Fibroblast of lung (primary cell): ENCODE measurements around the gene CENPU. TPM values are rescaled to one million over a fixed set of nuclear protein-coding genes. Genes with fewer than 3 reads are reported as not detected.
"Not testable (repeated sequence)": the region's sequence is repeated elsewhere in the genome, so short reads cannot be mapped to it uniquely, and the experiment has no call there.

Source experiments
- DNase-seq, 2 donors: peaks; one replicate each; pipeline versions ENCODE4 v3.0.0 to v3.0.0-alpha.2; 2010; ENCODE audit warnings: low read depth in 2 of 2
- H2AFZ ChIP-seq: 2 replicates; pipeline ENCODE4 v1.5.1; 2012; ENCODE audit warnings: low read length, control low read depth, inconsistent platforms
- H3K27ac ChIP-seq: 2 replicates; pipeline ENCODE4 v1.5.1; 2011; ENCODE audit warnings: low read length, control low read depth; ENCODE audit not compliant: insufficient read depth
- H3K27me3 ChIP-seq: 2 replicates; pipeline ENCODE4 v1.5.1; 2011; ENCODE audit warnings: mild to moderate bottlenecking, low read length; ENCODE audit not compliant: control insufficient read depth, insufficient read depth
- H3K36me3 ChIP-seq: 2 replicates; pipeline ENCODE4 v1.5.1; 2011; ENCODE audit warnings: low read length; ENCODE audit not compliant: control insufficient read depth, insufficient read depth
- H3K4me1 ChIP-seq: 2 replicates; pipeline ENCODE4 v1.5.1; 2011; ENCODE audit warnings: low read length; ENCODE audit not compliant: control insufficient read depth, insufficient read depth; ENCODE audit errors: extremely low read depth
- H3K4me2 ChIP-seq: 2 replicates; pipeline ENCODE4 v1.5.1; 2011; ENCODE audit warnings: low read length, control low read depth; ENCODE audit not compliant: insufficient read depth; ENCODE audit errors: extremely low read depth
- H3K4me3 ChIP-seq, 4 experiments: fragments of 200-600 bp in 1 of 4; sonication (generic) in 1 of 4; replicated peaks in 1 of 4; 2 replicates each; pipeline ENCODE4 v1.5.1; 2011 to 2016; ENCODE audit warnings: low read length in 4 of 4, low read depth in 3 of 4, mild to moderate bottlenecking in 3 of 4, control low read depth in 2 of 4, inconsistent platforms in 1 of 4, mixed read lengths in 1 of 4; ENCODE audit not compliant: insufficient read depth in 1 of 4; ENCODE audit errors: control extremely low read depth in 1 of 4
- H3K79me2 ChIP-seq: 2 replicates; pipeline ENCODE4 v1.5.1; 2012; ENCODE audit warnings: mild to moderate bottlenecking, low read length, inconsistent platforms; ENCODE audit not compliant: control insufficient read depth, insufficient read depth
- H3K9ac ChIP-seq: 2 replicates; pipeline ENCODE4 v1.5.1; 2011; ENCODE audit warnings: mild to moderate bottlenecking, low read length, control low read depth; ENCODE audit not compliant: insufficient read depth
- H3K9me3 ChIP-seq: 2 replicates; pipeline ENCODE4 v1.5.1; 2012; ENCODE audit warnings: low read depth, low read length; ENCODE audit not compliant: control insufficient read depth, insufficient read depth
- H4K20me1 ChIP-seq: 2 replicates; pipeline ENCODE4 v1.5.1; 2011; ENCODE audit warnings: low read length; ENCODE audit not compliant: control insufficient read depth, insufficient read depth; ENCODE audit errors: extremely low read depth
- EZH2 ChIP-seq: IDR thresholded peaks from 2 replicates; pipeline ENCODE4 v1.5.1; 2012; ENCODE audit warnings: low read length, control low read depth, mild to moderate bottlenecking; ENCODE audit errors: missing control alignments
- polyA plus RNA-seq, 2 donors: library from polyadenylated mRNA; depleted of rRNA in 1 of 2; stranded (reverse) in 1 of 2; unstranded in 1 of 2; fragments of >200 nt; gene quantifications; 2 replicates each; pipeline ENCODE4 v1.2.1, GENCODE V29; 2011 to 2012; ENCODE audit warnings: missing spikeins in 1 of 2
- total RNA-seq: library from RNA; depleted of rRNA; stranded (reverse); fragments of >200 nt; gene quantifications from 2 replicates; pipeline ENCODE4 v1.2.1, GENCODE V29; 2014
- TF ChIP-seq, protein P1 (sequence below), 2 donors: IDR thresholded peaks in 1 of 2; conservative IDR thresholded peaks in 1 of 2; 1 replicate in 1 of 2; 2 replicates in 1 of 2; pipeline ENCODE4 v1.5.1; 2011 to 2012; ENCODE audit warnings: low read length in 2 of 2, control low read depth in 1 of 2, inconsistent platforms in 1 of 2, low read depth in 1 of 2, mild to moderate bottlenecking in 1 of 2

The CENPU gene
- total and polyA plus RNA-seq, 2 donors (not counting 1 experiment from before 2014, with no cell fraction given): 6.4 to 15.5 TPM

DNA sequence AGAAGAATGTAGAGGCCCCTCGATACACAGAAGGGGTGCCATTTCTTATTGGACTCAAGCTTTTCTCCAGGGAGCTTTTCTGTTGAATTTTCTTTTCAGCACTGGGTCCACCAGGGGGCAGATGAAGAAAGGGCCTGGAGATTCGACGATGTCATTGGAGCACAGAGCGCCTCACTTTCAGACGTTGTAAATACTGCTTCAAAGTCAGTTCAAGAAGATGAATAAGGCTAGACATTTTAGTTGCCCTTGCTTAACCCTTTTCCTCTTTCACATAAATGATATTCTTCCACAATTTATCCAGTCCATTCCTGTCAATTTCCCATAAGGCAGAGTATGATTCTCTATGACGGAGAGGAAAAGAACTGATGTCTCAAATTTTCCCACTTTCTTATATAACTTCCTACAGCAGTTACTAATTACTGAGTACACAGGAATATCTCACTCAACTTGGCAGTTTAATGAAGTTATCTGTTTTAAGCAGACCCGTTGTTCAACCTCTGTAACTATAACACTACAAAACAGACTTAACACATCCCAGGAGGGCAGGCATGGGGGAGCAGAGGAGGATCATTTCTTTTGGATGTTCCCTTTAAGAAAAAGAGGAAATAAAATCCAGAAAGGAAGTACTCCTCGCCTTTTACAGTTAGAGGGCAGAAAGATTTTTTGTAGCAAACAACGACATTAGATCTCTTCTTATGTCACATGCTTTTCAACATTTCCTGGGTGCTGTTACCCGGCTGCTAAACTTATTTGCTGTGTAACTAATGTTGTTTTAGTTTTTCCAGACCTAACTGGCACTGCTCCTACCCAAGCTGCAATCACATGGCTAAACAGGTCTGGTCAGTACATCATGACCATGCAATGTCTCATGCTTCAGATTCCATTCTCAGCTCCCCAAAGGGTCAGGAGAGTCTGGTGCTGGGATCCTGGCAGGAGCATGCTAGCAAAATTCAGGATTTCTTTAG is 12.2 kb upstream of the CENPU start:
- Histone ChIP-seq H3K4me2 (peak overlapping the region; percentile 68), H2AFZ (peak overlapping the region; percentile 45), H3K27me3 (no peaks in the 10 kb centered on the region), H3K27ac (no peak overlapping the region), H3K4me3 (peak overlapping the region in 1 of 4 experiments; percentile 18), H3K36me3 (no peaks in the 10 kb centered on the region), H3K9me3 (no peaks in the 10 kb centered on the region), H3K79me2 (no peaks in the 10 kb centered on the region), H3K9ac (no peak overlapping the region), H4K20me1 (no peaks in the 10 kb centered on the region), H3K4me1 (peaks cover 8% of the 10 kb centered on the region)
- TF ChIP-seq, protein P1, sequence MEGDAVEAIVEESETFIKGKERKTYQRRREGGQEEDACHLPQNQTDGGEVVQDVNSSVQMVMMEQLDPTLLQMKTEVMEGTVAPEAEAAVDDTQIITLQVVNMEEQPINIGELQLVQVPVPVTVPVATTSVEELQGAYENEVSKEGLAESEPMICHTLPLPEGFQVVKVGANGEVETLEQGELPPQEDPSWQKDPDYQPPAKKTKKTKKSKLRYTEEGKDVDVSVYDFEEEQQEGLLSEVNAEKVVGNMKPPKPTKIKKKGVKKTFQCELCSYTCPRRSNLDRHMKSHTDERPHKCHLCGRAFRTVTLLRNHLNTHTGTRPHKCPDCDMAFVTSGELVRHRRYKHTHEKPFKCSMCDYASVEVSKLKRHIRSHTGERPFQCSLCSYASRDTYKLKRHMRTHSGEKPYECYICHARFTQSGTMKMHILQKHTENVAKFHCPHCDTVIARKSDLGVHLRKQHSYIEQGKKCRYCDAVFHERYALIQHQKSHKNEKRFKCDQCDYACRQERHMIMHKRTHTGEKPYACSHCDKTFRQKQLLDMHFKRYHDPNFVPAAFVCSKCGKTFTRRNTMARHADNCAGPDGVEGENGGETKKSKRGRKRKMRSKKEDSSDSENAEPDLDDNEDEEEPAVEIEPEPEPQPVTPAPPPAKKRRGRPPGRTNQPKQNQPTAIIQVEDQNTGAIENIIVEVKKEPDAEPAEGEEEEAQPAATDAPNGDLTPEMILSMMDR (conservative IDR thresholded peaks at IDR 0.05 in 1 of 2, IDR thresholded peaks at IDR 0.05 in 1 of 2; ENCODE audit: low read depth in 1 of 2, low read length in 2 of 2): peak; percentile 78 to 83
- TF ChIP-seq EZH2: no peak
- DNase-seq: peak; percentile 81 to 84

DNA sequence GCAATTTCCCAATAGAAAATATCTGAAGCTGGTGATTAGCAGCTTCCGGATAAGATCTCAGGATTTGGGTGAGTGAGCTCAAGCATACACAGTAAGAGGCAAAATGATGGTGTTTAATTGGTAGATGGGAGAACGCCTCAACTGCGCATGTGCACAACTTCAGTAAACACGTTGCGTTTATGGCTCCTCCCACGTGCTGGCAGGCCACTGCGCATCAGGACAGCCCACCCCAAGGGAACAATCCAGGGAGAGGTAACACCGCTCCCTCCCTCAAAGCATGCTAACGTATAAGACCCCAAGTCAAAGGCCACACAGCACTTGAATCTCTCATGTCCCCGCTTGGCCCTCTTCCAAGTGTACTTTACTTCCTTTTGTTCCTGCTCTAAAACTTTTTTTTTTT is 10.3 kb upstream of the CENPU start:
- Histone ChIP-seq H3K36me3 (no peaks in the 10 kb centered on the region), H3K27ac (no peak overlapping the region), H3K4me2 (no peak overlapping the region), H3K4me1 (peaks cover 8% of the 10 kb centered on the region), H3K27me3 (no peaks in the 10 kb centered on the region), H3K79me2 (no peaks in the 10 kb centered on the region), H3K4me3 (no peak overlapping the region), H3K9ac (no peak overlapping the region), H2AFZ (no peak overlapping the region), H4K20me1 (no peaks in the 10 kb centered on the region), H3K9me3 (no peaks in the 10 kb centered on the region)
- no peak for DNase-seq
- TF ChIP-seq EZH2: no peak
- TF ChIP-seq, protein P1 (conservative IDR thresholded peaks at IDR 0.05 in 1 of 2, IDR thresholded peaks at IDR 0.05 in 1 of 2; ENCODE audit: low read depth in 1 of 2, low read length in 2 of 2): no peak

DNA sequence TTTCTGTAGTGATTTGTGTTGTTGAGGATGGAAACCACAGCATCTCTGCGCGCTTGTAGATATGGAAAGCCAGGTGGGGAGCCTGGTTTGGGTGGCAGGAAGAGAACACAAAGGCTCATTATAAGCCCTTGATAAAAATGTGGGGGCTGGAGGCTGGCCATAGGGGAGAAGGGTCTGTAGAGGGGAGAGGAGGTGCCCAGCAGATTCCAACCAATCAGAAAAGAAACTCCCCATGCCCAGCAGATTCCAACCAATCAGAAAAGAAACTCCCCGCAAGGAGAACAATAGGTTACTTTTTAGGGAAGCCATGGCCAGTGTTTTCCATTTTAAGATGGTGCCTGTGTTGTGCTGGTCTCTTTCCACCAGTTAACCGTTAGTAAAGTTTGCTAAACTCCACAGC is 9.8 kb upstream of the CENPU start:
- H3K27me3 ChIP-seq: no peaks in the 10 kb centered on the region
- H2AFZ ChIP-seq: no peak overlapping the region
- H3K4me3 ChIP-seq: no peak overlapping the region
- no peaks in the 10 kb centered on the region for H4K20me1 ChIP-seq
- DNase-seq: no peak
- no peaks in the 10 kb centered on the region for H3K36me3 ChIP-seq
- no peak overlapping the region for H3K4me2 ChIP-seq
- H3K9ac ChIP-seq: no peak overlapping the region
- H3K27ac ChIP-seq: no peak overlapping the region
- H3K79me2 ChIP-seq: no peaks in the 10 kb centered on the region
- peaks cover 8% of the 10 kb centered on the region for H3K4me1 ChIP-seq
- H3K9me3 ChIP-seq: no peaks in the 10 kb centered on the region
- no peak for TF ChIP-seq EZH2
- TF ChIP-seq, protein P1 (conservative IDR thresholded peaks at IDR 0.05 in 1 of 2, IDR thresholded peaks at IDR 0.05 in 1 of 2; ENCODE audit: low read depth in 1 of 2, low read length in 2 of 2): no peak

DNA sequence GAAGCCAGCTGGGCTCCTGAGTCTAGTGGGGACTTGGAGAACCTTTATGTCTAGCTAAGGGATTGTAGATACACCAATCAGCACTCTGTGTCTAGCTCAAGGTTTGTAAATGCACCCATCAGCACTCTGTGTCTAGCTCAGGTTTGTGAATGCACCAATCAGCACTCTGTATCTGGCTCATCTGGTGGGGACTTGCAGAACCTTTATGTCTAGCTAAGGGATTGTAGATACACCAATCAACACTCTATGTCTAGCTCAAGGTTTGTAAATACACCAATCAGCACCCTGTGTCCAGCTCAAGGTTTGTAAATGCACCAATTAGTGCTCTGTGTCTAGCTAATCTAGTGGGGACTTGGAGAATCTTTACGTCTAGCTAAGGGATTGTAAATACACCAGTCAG is 7.8 kb upstream of the CENPU start:
- not testable (repeated sequence) for DNase-seq, H3K4me3 ChIP-seq, H2AFZ ChIP-seq, H3K4me2 ChIP-seq, H3K27ac ChIP-seq, H4K20me1 ChIP-seq, H3K79me2 ChIP-seq, H3K4me1 ChIP-seq, H3K36me3 ChIP-seq, H3K9ac ChIP-seq, H3K9me3 ChIP-seq, H3K27me3 ChIP-seq
